ENCODE data around the gene TBC1D22A. TPM values are rescaled to one million over a fixed set of nuclear protein-coding genes. Genes with fewer than 3 reads are reported as not detected.

TBC1D22A gene
- total RNA-seq, 1 donor from 2014 or later: 87.8 TPM

- Histone ChIP-seq H3K4me3 (no peak overlapping the region), H3K27ac (no peak overlapping the region), H3K9me3 (no peaks in the 10 kb centered on the region), H3K4me1 (no peaks in the 10 kb centered on the region), H3K36me3 (peaks cover 0 to 6% of the 10 kb centered on the region in 2 donors), H3K27me3 (no peaks in the 10 kb centered on the region)
- TF ChIP-seq CTCF (IDR thresholded peaks at IDR 0.05): no peak
- intact Hi-C loops (cut with DNase I): no loop called here
- DNase-seq (ENCODE audit: low spot score in 2 of 2): no peak
Measured at GRCh38 chr22:47017245-47017644, 254.8 kb downstream of the TBC1D22A start.

GRCh38 chr22:47018010-47018910 is 255.8 kb downstream of the TBC1D22A start:
- no peak for TF ChIP-seq CTCF (IDR thresholded peaks at IDR 0.05)
- H3K27ac ChIP-seq: no peak overlapping the region

GRCh38 chr22:47019012-47019790 is 256.8 kb downstream of the TBC1D22A start:
- no peak for DNase-seq (ENCODE audit: low spot score in 2 of 2)
- intact Hi-C loops (cut with DNase I): no loop called here
- Histone ChIP-seq H3K9me3 (no peaks in the 10 kb centered on the region), H3K4me1 (no peaks in the 10 kb centered on the region), H3K36me3 (no peaks in the 10 kb centered on the region), H3K4me3 (no peak overlapping the region), H3K27me3 (no peaks in the 10 kb centered on the region), H3K27ac (no peak overlapping the region)
- TF ChIP-seq CTCF (IDR thresholded peaks at IDR 0.05): no peak

More at GRCh38 chr22:47018010-47018910, 255.8 kb downstream of the TBC1D22A start:
- no peaks in the 10 kb centered on the region for H3K9me3 ChIP-seq
- no peaks in the 10 kb centered on the region for H3K4me1 ChIP-seq
- no peaks in the 10 kb centered on the region for H3K36me3 ChIP-seq
- no peaks in the 10 kb centered on the region for H3K27me3 ChIP-seq
- intact Hi-C loops (cut with DNase I): no loop called here
- no peak for DNase-seq (ENCODE audit: low spot score in 2 of 2)
- no peak overlapping the region for H3K4me3 ChIP-seq

GRCh38 chr22:47020166-47020565 is 257.7 kb downstream of the TBC1D22A start:
- no peaks in the 10 kb centered on the region for H3K9me3 ChIP-seq
- no peaks in the 10 kb centered on the region for H3K4me1 ChIP-seq
- no peak for DNase-seq (ENCODE audit: low spot score in 2 of 2)
- no peak for TF ChIP-seq CTCF (IDR thresholded peaks at IDR 0.05)
- no peak overlapping the region for H3K27ac ChIP-seq
- intact Hi-C loops (cut with DNase I): no loop called here
- no peaks in the 10 kb centered on the region for H3K36me3 ChIP-seq
- H3K4me3 ChIP-seq: no peak overlapping the region
- no peaks in the 10 kb centered on the region for H3K27me3 ChIP-seq

- no peak for TF ChIP-seq CTCF (IDR thresholded peaks at IDR 0.05)
- no peak for DNase-seq (ENCODE audit: low spot score in 2 of 2)
- H3K9me3 ChIP-seq: no peaks in the 10 kb centered on the region
Measured at GRCh38 chr22:47021371-47022074, 259.1 kb downstream of the TBC1D22A start.

More at GRCh38 chr22:47021371-47022074, 259.1 kb downstream of the TBC1D22A start:
- Histone ChIP-seq H3K27me3 (no peaks in the 10 kb centered on the region), H3K27ac (no peak overlapping the region), H3K4me3 (no peak overlapping the region), H3K4me1 (no peaks in the 10 kb centered on the region), H3K36me3 (no peaks in the 10 kb centered on the region)
- intact Hi-C loops (cut with DNase I): no loop called here

All from ascending aorta (tissue), 2 donors.